ENCODE measurements around the gene OR6B2.

GRCh38 chr2:240043279-240043989, 13.2 kb upstream of the OR6B2 start:
- TF ChIP-seq EZH2 (IDR thresholded peaks at IDR 0.05; ENCODE audit: insufficient read depth, poor library complexity, severe bottlenecking) (no peak), EZH2phosphoT487 (IDR thresholded peaks at IDR 0.05; ENCODE audit: insufficient read depth, low read depth) (no peak)
